Measurements from ENCODE around the gene VPS26A. TPM values are rescaled to one million over a fixed set of nuclear protein-coding genes. Genes with fewer than 3 reads are reported as not detected.
A peak's percentile ranks its signal among the peaks of the same experiment; 100 is the strongest.

Gene VPS26A
- total RNA-seq, 1 experiment from 2014 or later: 44.7 TPM

GRCh38 chr10:69217119-69217754 lies 93.3 kb downstream of the VPS26A start:
- H3K4me1 ChIP-seq (ENCODE audit: insufficient read depth, low read length): peaks cover 17% of the 10 kb centered on the region

GRCh38 chr10:69218831-69219230 lies 94.9 kb downstream of the VPS26A start:
- Histone ChIP-seq H3K4me3 (ENCODE audit: low read length) (no peak overlapping the region), H3K9ac (ENCODE audit: low read length) (no peak overlapping the region), H4K20me1 (ENCODE audit: low read length) (no peaks in the 10 kb centered on the region), H3K27ac (ENCODE audit: low read length) (no peak overlapping the region), H3K79me2 (ENCODE audit: low read length) (no peaks in the 10 kb centered on the region), H3K36me3 (ENCODE audit: low read depth, low read length) (no peaks in the 10 kb centered on the region), H2AFZ (ENCODE audit: low read length) (no peak overlapping the region), H3K9me3 (ENCODE audit: low read length) (no peaks in the 10 kb centered on the region), H3F3A (ENCODE audit: low read length, unreplicated experiment) (no peaks in the 10 kb centered on the region), H3K9me2 (replicated peaks; ENCODE audit: low read length) (no peaks in the 10 kb centered on the region), H3K4me1 (ENCODE audit: insufficient read depth, low read length) (peaks cover 28% of the 10 kb centered on the region), H3K4me2 (ENCODE audit: low read length) (no peak overlapping the region), H3K27me3 (ENCODE audit: low read length) (no peaks in the 10 kb centered on the region)
- POLR2A ChIA-PET (ENCODE audit: unreplicated experiment): no interaction called here
- BruUV-seq (replicated peaks): no TSS peak
- intact Hi-C loops (cut with micrococcal nuclease): no loop called here
- TF ChIP-seq EZH2 (IDR thresholded peaks at IDR 0.05; ENCODE audit: low read length, unreplicated experiment) (no peak), EZH2phosphoT487 (IDR thresholded peaks at IDR 0.05; ENCODE audit: borderline replicate concordance, low read length) (no peak), CTCF (conservative IDR thresholded peaks at IDR 0.05; ENCODE audit: low read depth, low read length) (no peak)
- DNase-seq (peak; percentile 45), ATAC-seq (no peak)
- CTCF ChIA-PET: no interaction called here

More at GRCh38 chr10:69217119-69217754, 93.3 kb downstream of the VPS26A start:
- no peaks in the 10 kb centered on the region for H3F3A ChIP-seq (ENCODE audit: low read length, unreplicated experiment)
- H3K9ac ChIP-seq (ENCODE audit: low read length): no peak overlapping the region
- no peaks in the 10 kb centered on the region for H3K36me3 ChIP-seq (ENCODE audit: low read depth, low read length)
- no peaks in the 10 kb centered on the region for H3K9me2 ChIP-seq (replicated peaks; ENCODE audit: low read length)
- peak; percentile 68 for DNase-seq
- no peaks in the 10 kb centered on the region for H4K20me1 ChIP-seq (ENCODE audit: low read length)
- POLR2A ChIA-PET (ENCODE audit: unreplicated experiment): no interaction called here
- no peak overlapping the region for H3K4me2 ChIP-seq (ENCODE audit: low read length)
- no peak overlapping the region for H3K4me3 ChIP-seq (ENCODE audit: low read length)
- CTCF ChIA-PET: interaction anchor here (0.9 to 1.2 kb wide), 2 partner anchors 15 to 175 kb away, joined by 4 to 5 read pairs; no protein-coding TSS in a partner anchor
- peak; percentile 82 for ATAC-seq
- peak overlapping the region; percentile 3; the same call in 1 of the 2 replicates for H2AFZ ChIP-seq (ENCODE audit: low read length)
- TF ChIP-seq EZH2phosphoT487 (IDR thresholded peaks at IDR 0.05; ENCODE audit: borderline replicate concordance, low read length): no peak
- no peak for TF ChIP-seq EZH2 (IDR thresholded peaks at IDR 0.05; ENCODE audit: low read length, unreplicated experiment)
- no peak for TF ChIP-seq CTCF (conservative IDR thresholded peaks at IDR 0.05; ENCODE audit: low read depth, low read length)
- no peak overlapping the region for H3K27ac ChIP-seq (ENCODE audit: low read length)
- no peaks in the 10 kb centered on the region for H3K27me3 ChIP-seq (ENCODE audit: low read length)
- no peaks in the 10 kb centered on the region for H3K9me3 ChIP-seq (ENCODE audit: low read length)
- intact Hi-C loops (cut with micrococcal nuclease): no loop called here
- BruUV-seq (replicated peaks): no TSS peak
- H3K79me2 ChIP-seq (ENCODE audit: low read length): no peaks in the 10 kb centered on the region

- no peak for DNase-seq
- Histone ChIP-seq H3K36me3 (ENCODE audit: low read depth, low read length) (no peaks in the 10 kb centered on the region), H3K9ac (ENCODE audit: low read length) (no peak within 1 kb of the TSS), H2AFZ (ENCODE audit: low read length) (no peak within 1 kb of the TSS), H3F3A (ENCODE audit: low read length, unreplicated experiment) (no peaks in the 10 kb centered on the region), H3K4me2 (ENCODE audit: low read length) (no peak within 1 kb of the TSS), H3K4me3 (ENCODE audit: low read length) (no peak within 1 kb of the TSS), H4K20me1 (ENCODE audit: low read length) (no peaks in the 10 kb centered on the region), H3K9me2 (replicated peaks; ENCODE audit: low read length) (no peaks in the 10 kb centered on the region), H3K27me3 (ENCODE audit: low read length) (no peaks in the 10 kb centered on the region), H3K79me2 (ENCODE audit: low read length) (no peaks in the 10 kb centered on the region), H3K9me3 (ENCODE audit: low read length) (no peaks in the 10 kb centered on the region), H3K4me1 (ENCODE audit: insufficient read depth, low read length) (peaks cover 33% of the 10 kb centered on the region), H3K27ac (ENCODE audit: low read length) (no peak within 1 kb of the TSS)
- no peak for ATAC-seq
- POLR2A ChIA-PET (ENCODE audit: unreplicated experiment): no interaction called here
- no TSS peak for BruUV-seq (replicated peaks)
- no peak for TF ChIP-seq EZH2 (IDR thresholded peaks at IDR 0.05; ENCODE audit: low read length, unreplicated experiment)
- CTCF ChIA-PET: no interaction called here
- intact Hi-C loops (cut with micrococcal nuclease): no loop called here
These were observed 96.1 kb downstream of the VPS26A start, which contains the start of gene HKDC1 for GRCh38 chr10:69220041-69220451. Gene HKDC1 (plus strand): TSS chr10:69220332. CDS start chr10:69220436, 104 bp downstream.

All from PC-3 (cell line).